Measurements from ENCODE around the gene SHISA3.

The SHISA3 gene

GRCh38 chr4:42391981-42392380, 5.3 kb upstream of the SHISA3 start:
- DNase-seq (ENCODE audit: low read depth in 2 of 2) = no peak

DNA sequence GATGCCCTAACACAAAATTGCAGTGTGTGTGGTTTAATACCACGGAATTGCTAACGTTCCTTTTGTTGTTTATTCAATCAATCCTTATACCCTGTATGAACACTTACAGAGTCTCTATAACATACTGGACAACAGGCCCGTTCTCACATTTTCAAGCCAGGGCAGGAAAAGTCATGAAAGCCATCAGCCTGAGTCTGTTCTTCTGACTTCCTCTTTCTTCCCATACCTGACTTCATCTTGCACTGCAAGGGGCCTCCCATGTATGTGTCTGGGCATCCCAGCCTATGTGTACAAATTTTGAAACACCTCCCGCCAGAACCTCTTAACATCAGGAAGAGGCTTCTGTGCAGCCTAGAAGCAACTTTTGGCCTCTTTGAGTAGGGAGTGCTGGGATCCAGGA, 4.9 kb upstream of the SHISA3 start:
- DNase-seq (ENCODE audit: low read depth in 2 of 2) = no peak

DNA sequence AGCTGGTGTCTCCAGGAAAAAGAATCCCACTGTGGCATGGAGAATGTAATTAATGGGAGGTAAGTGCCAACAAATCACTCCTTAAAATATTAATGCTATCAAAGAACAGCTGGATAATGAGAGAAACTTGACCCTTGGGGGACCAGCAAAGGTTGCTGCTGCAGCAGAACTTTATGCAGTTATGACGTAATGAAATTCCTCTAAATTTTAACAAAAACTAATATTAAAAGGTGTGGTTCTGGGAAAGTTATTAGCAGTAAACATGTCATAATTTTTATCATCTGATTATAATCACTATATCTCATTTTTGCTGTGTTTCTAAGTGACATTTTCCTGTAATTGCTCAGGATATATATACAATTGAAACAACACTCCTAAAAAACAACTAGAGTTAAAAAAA, 1.7 kb upstream of the SHISA3 start:
- no peak for DNase-seq (ENCODE audit: low read depth in 2 of 2)

GRCh38 chr4:42396361-42396751, 932 bp upstream of the SHISA3 start:
- no peak for DNase-seq (ENCODE audit: low read depth in 2 of 2)

DNA sequence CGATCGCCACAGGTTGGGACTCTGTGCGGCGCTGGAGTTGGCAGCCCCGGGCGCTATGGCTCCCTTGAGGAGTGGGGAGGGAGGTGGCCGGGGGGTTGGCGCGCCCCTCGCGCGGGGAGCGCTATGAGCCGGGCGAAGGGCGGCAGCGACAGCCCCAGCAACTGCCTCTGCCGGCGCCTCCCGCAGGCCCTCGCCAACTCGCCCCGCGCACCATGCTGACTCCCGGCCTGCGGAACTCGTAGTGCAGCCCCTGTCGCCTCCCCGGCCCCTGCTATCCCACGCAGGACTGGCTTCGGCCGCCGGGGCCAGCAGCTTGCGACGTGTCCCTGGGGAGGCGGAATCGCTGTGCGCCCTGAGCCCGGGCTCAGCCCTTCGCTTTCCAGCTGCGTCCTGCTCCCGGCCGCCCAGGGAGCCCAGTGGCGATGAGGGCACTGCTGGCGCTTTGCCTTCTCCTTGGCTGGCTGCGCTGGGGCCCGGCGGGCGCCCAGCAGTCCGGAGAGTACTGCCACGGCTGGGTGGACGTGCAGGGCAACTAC, 415 bp downstream of the SHISA3 start:
- no peak for DNase-seq (ENCODE audit: low read depth in 2 of 2)

GRCh38 chr4:42398171-42398870, 1.0 kb downstream of the SHISA3 start:
- no peak for DNase-seq (ENCODE audit: low read depth in 2 of 2)

DNA sequence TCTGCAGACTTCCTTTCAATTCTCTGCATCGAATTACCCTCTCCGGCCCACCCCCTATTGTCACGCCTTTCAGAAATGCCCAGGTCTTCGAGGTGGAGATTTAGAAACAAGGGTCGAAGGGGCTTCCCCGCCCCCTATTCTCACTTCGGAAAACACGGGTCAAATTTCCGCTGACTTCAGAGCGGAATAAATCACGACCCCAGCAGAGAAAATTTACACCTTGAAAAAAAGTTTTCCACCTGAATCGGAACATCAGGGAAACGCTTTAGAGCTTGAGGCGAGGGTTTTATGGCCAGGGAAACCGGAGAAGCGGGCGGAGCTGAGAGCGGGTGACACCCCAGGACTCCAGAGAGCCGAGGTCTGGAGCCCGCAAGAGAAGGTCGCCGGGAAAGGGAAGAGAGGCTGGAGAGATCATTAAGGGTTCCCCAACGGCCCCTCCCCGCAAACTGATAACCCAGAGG, 1.6 kb downstream of the SHISA3 start:
- no peak for DNase-seq (ENCODE audit: low read depth in 2 of 2)

DNA sequence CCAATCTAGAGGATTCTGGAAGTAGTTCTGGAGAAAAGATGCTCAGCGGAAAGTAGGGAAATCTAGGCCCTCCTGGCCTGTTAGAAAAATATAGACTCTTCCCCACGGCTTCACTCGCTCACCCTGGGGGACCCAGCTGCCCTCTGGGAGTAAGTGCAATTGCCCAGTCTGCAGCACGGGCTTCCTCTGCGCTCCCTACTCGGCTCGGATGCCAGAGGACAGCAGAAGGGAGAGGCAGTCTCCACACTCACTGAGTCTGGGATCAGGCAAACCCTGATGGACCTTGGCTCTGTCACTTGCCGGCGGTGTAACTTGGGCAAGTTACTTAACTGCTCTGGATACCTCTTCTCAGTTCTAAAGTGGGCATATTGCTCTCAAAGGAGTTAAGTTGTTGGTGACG, 2.1 kb downstream of the SHISA3 start:
- DNase-seq (ENCODE audit: low read depth in 2 of 2) = no peak

DNA sequence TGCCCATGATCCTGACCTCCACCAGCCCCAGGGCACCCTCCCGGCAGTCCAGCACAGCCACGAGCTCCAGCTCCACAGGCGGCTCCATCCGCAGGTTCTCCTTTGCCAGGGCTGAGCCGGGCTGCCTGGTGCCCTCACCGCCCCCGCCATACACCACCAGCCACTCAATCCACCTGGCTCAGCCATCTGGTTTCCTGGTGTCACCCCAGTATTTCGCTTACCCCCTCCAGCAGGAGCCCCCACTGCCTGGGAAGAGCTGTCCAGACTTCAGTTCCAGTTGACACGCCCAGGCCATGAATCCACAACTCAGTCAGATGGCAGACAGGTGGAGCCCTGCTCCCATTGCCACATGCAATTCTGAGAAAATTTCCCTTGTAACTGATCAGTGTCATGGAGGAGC, 3.9 kb downstream of the SHISA3 start:
- DNase-seq (ENCODE audit: low read depth in 2 of 2) = no peak

- DNase-seq (ENCODE audit: low read depth in 2 of 2) = no peak
Measured at GRCh38 chr4:42404001-42404400, 6.7 kb downstream of the SHISA3 start.

DNA sequence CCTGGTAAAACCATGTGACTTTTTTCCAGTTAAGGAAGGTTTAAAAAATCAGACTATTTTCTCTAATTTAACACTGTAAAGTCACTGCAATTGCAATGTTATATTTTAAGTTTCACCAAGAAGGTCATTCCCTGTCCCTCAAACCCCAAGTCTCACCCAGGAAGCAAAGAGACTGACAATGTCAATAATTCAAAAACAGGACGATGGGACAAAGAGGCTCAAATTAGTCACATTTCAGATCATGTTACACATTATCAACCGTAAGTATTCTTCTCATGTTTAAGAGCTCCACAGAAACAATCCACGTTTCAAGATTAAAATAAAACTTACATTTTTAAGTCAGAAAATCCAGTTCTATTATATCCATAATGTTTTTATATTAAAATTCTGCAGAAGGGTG, 13.2 kb downstream of the SHISA3 start:
- DNase-seq (ENCODE audit: low read depth in 2 of 2) = no peak

DNA sequence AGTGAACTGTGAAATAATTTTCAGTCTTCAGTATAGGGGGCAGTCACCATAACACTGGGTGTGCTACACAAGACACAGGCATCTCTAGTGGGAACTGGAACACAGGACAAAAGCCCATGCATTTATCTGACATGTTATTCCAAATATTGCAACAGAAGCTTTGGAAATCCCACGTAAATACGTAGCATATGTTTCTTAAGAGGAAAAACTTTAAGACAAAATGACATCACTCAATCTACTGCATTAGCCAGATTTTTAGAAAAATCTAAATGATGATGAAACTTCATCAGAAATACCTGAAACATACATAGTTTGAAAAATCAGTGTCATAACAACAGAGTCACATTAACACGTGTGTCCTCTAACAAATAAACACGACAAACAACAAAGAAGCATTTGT, 14.5 kb downstream of the SHISA3 start:
- no peak for DNase-seq (ENCODE audit: low read depth in 2 of 2)

GRCh38 chr4:42412251-42412650, 15.0 kb downstream of the SHISA3 start:
- DNase-seq (ENCODE audit: low read depth in 2 of 2) = no peak

- DNase-seq (ENCODE audit: low read depth in 2 of 2) = no peak
Measured at GRCh38 chr4:42415281-42415680, 18.0 kb downstream of the SHISA3 start.

DNA sequence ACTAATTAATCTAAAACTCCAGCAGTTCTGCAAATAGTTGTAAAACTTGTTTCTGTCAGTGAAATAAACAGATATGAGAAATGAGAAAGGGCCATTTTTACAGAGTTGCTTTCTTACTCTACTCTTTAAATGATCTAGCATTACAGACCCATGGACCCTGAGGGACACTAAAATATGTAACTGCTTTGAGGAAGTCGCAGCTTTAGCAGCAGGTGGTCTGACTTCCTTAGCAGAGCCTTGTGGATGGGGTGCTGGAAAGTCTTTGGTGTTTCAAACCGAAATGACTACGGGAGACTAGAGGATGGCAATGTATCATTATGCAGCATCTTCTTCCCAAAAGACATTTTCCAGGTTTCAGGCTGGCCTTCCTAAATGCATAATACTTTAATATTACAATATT, 18.7 kb downstream of the SHISA3 start:
- DNase-seq (ENCODE audit: low read depth in 2 of 2) = no peak

- DNase-seq (ENCODE audit: low read depth in 2 of 2) = no peak
Measured at GRCh38 chr4:42417550-42417949, 20.3 kb downstream of the SHISA3 start.

DNA sequence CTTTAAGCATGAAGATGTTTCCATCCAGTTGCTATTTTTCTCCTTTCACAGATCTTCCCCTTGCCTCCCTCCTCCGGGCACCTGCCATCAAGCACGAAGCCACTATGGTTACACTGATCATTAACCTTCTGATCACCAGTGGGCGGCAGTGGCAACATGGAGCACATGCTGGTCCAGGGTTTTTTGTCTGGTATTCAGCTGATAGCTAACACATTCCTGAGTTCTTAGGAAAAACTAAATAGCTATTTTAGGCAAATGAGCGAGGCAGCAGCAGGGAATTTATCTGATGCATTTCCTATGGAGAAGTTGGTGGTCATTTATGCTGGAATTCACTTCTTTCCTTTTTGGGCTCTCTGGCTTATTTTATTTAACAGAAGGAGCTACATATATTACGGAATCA, 22.9 kb downstream of the SHISA3 start:
- no peak for DNase-seq (ENCODE audit: low read depth in 2 of 2)

GRCh38 chr4:42425146-42426065, 28.1 kb downstream of the SHISA3 start:
- no peak for DNase-seq (ENCODE audit: low read depth in 2 of 2)

GRCh38 chr4:42428036-42428435, 30.7 kb downstream of the SHISA3 start:
- no peak for DNase-seq (ENCODE audit: low read depth in 2 of 2)

DNA sequence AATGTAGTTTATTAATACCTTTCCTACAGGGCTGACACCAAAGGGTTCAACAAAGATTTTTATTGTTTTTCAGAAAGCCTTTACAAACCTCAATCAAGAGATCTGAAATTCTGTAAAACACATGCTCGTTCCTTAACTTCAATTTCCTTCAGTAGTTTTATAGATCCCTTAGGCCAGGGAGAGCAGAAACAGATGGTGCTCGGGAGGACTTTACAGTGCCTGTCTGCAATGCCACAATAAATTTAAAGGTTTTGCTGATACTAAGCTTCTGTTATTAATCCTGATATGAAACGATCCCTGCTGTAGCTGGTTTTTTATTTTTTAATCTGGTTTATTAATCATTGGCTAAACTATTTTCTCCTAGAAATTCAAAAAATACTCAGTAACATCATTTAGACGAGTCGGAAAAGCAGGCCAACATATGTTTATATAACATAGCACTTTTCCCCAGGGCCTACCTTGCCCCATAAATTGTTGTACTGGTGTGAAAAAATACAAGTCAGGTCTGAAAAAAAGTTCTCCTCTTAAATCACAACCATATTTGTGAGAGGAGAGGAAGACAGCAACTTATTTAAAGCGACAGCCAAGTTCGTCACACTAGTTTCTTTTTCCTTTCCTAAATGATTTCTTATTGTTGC, 39.8 kb downstream of the SHISA3 start:
- DNase-seq (ENCODE audit: low read depth in 2 of 2) = no peak

DNA sequence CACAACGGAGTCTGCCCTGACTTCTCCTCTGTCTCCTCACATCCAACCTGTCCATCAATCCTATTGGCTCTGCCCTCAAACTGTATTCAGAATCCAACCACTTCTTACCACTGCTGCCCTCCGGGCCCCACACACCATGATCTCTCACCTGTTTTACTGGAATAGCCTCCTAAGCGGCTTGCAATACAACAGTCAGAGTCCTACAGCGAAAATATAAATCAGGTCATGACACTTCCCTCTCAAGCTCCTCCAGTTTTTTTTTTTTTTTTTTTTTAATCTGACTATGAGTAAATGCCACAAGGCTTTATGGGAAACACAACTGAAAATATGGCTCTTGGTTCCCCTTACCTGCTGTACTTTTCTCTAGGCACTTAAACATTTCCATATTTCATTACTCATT, 42.8 kb downstream of the SHISA3 start:
- DNase-seq (ENCODE audit: low read depth in 2 of 2) = no peak

- no peak for DNase-seq (ENCODE audit: low read depth in 2 of 2)
Measured at GRCh38 chr4:42442601-42443000, 45.3 kb downstream of the SHISA3 start.

Data from stimulated activated CD4-positive, alpha-beta T cell treated with anti-CD3 and anti-CD28 coated beads, Interleukin-1b, Interleukin-23, amount 100 ng/mL, for 4 hours (primary cell).